IMR-90 (cell line): ENCODE data around the gene TEX53. TPM values are rescaled to one million over a fixed set of nuclear protein-coding genes. Genes with fewer than 3 reads are reported as not detected.
A peak's percentile ranks its signal among the peaks of the same experiment; 100 is the strongest.

ENCODE experiments used
- ATAC-seq: fragments of 200-7000 bp; cut with Tn5 transposase; 2 replicates; pipeline ENCODE4 v1.9.1; 2020; ENCODE audit warnings: low read depth, mild to moderate bottlenecking, moderate library complexity
- BruUV-seq: library from RNA; stranded (reverse); fragments of 400-500 nt; replicated peaks from 2 replicates; lab custom pipeline; 2021; lab: Mats Ljungman, UMichigan
- CTCF ChIA-PET: fragments of 300-600 bp; formaldehyde crosslinking; extraction: SDS; loops from one replicate; lab custom pipeline; 2021; ENCODE audit warnings: antibody characterized with exemption; lab: Yijun Ruan, JAX
- POLR2A ChIA-PET: fragments of 300-600 bp; sonication (Branson Sonifier 250); formaldehyde crosslinking; loops from one replicate; lab custom pipeline; 2022; ENCODE audit warnings: antibody characterized with exemption; ENCODE audit not compliant: unreplicated experiment; lab: Charles Lee
- DNase-seq: peaks from one replicate; pipeline ENCODE4 v3.0.0; 2013
- H2AFZ ChIP-seq: replicated peaks from 2 replicates; pipeline ENCODE3; 2013; ENCODE audit warnings: low read length, mild to moderate bottlenecking; ENCODE audit not compliant: poor library complexity
- H2AK5ac ChIP-seq: 2 replicates; pipeline ENCODE4 v1.6.1; 2013; ENCODE audit warnings: low read depth, low read length, inconsistent platforms
- H2AK9ac ChIP-seq: replicated peaks from 2 replicates; pipeline ENCODE3; 2013; ENCODE audit warnings: mild to moderate bottlenecking, low read depth, low read length, moderate library complexity; ENCODE audit not compliant: poor library complexity
- H2BK120ac ChIP-seq: 2 replicates; pipeline ENCODE4 v1.6.1; 2013; ENCODE audit warnings: low read depth, low read length, inconsistent platforms
- H2BK15ac ChIP-seq: 3 replicates; pipeline ENCODE4 v1.6.1; 2013; ENCODE audit warnings: low read depth, low read length, inconsistent platforms
- H2BK20ac ChIP-seq: 2 replicates; pipeline ENCODE4 v1.6.1; 2013; ENCODE audit warnings: low read depth, mild to moderate bottlenecking, inconsistent platforms, low read length, moderate library complexity
- H2BK5ac ChIP-seq: 2 replicates; pipeline ENCODE4 v1.6.1; 2013; ENCODE audit warnings: mild to moderate bottlenecking, low read depth, low read length, inconsistent platforms; ENCODE audit not compliant: poor library complexity, severe bottlenecking
- H3K14ac ChIP-seq: replicated peaks from 2 replicates; pipeline ENCODE4 v1.6.1; 2013; ENCODE audit warnings: low read depth, low read length, inconsistent platforms
- H3K18ac ChIP-seq: 2 replicates; pipeline ENCODE4 v1.6.1; 2013; ENCODE audit warnings: low read depth, low read length, control low read depth
- H3K23ac ChIP-seq: 2 replicates; pipeline ENCODE4 v1.6.1; 2013; ENCODE audit warnings: low read depth, low read length, inconsistent platforms
- H3K27ac ChIP-seq: 2 replicates; pipeline ENCODE4 v1.5.1; 2013; ENCODE audit warnings: mild to moderate bottlenecking, control low read depth, low read length; ENCODE audit not compliant: insufficient read depth
- H3K27me3 ChIP-seq: 2 replicates; pipeline ENCODE4 v1.6.1; 2013; ENCODE audit warnings: low read length; ENCODE audit not compliant: control insufficient read depth, insufficient read depth
- H3K36me3 ChIP-seq: 2 replicates; pipeline ENCODE4 v1.6.1; 2013; ENCODE audit warnings: low read length, mixed read lengths; ENCODE audit not compliant: control insufficient read depth, insufficient read depth
- H3K4ac ChIP-seq: 2 replicates; pipeline ENCODE4 v1.6.1; 2013; ENCODE audit warnings: low read depth, low read length, inconsistent platforms
- H3K4me1 ChIP-seq: 2 replicates; pipeline ENCODE4 v1.6.1; 2013; ENCODE audit warnings: low read length, mixed read lengths; ENCODE audit not compliant: control insufficient read depth, insufficient read depth
- H3K4me2 ChIP-seq: 2 replicates; pipeline ENCODE4 v1.6.1; 2013; ENCODE audit warnings: low read depth, mild to moderate bottlenecking, control low read depth, low read length, moderate library complexity
- H3K4me3 ChIP-seq: 2 replicates; pipeline ENCODE4 v1.5.1; 2013; ENCODE audit warnings: low read depth, mild to moderate bottlenecking, control low read depth, low read length, moderate library complexity; ENCODE audit not compliant: insufficient read depth
- H3K56ac ChIP-seq: 2 replicates; pipeline ENCODE4 v1.6.1; 2013; ENCODE audit warnings: low read length, inconsistent platforms; ENCODE audit not compliant: insufficient read depth; ENCODE audit errors: extremely low read depth
- H3K79me1 ChIP-seq, 2 experiments: 2 replicates each; pipeline ENCODE4 v1.6.1; 2013; ENCODE audit warnings: low read length in 2 of 2, inconsistent platforms in 1 of 2, low read depth in 1 of 2
- H3K9ac ChIP-seq: 2 replicates; pipeline ENCODE4 v1.6.1; 2013; ENCODE audit warnings: low read depth, low read length, control low read depth
- H3K9me1 ChIP-seq: 2 replicates; pipeline ENCODE4 v1.6.1; 2013; ENCODE audit warnings: low read length, inconsistent platforms; ENCODE audit not compliant: insufficient read depth
- H3K9me3 ChIP-seq: 2 replicates; pipeline ENCODE4 v1.6.1; 2013; ENCODE audit warnings: low read length; ENCODE audit not compliant: control insufficient read depth, insufficient read depth
- H4K20me1 ChIP-seq: 2 replicates; pipeline ENCODE4 v1.6.1; 2013; ENCODE audit warnings: low read length, inconsistent platforms; ENCODE audit not compliant: insufficient read depth
- H4K5ac ChIP-seq: 2 replicates; pipeline ENCODE4 v1.6.1; 2013; ENCODE audit warnings: mild to moderate bottlenecking, low read depth, low read length, control low read depth
- H4K8ac ChIP-seq, 2 experiments: 2 replicates each; pipeline ENCODE4 v1.6.1; 2013; ENCODE audit warnings: low read depth in 2 of 2, low read length in 2 of 2, control low read depth in 1 of 2, inconsistent platforms in 1 of 2
- H4K91ac ChIP-seq: 2 replicates; pipeline ENCODE4 v1.6.1; 2013; ENCODE audit warnings: low read depth, low read length, inconsistent platforms; ENCODE audit not compliant: insufficient read depth
- CEBPB ChIP-seq: IDR thresholded peaks from 2 replicates; pipeline ENCODE4 v1.6.1; 2012; ENCODE audit warnings: low read depth, low read length, improper control_type of control experiment
- CTCF ChIP-seq: conservative IDR thresholded peaks from 2 replicates; pipeline ENCODE4 v1.5.1; 2012; ENCODE audit warnings: mild to moderate bottlenecking, low read depth, low read length, improper control_type of control experiment
- POLR2A ChIP-seq: IDR thresholded peaks from 2 replicates; pipeline ENCODE4 v1.6.1; 2012; ENCODE audit warnings: mild to moderate bottlenecking, low read depth, low read length
- RAD21 ChIP-seq: IDR thresholded peaks from 2 replicates; pipeline ENCODE4 v1.6.1; 2012; ENCODE audit warnings: low read length, improper control_type of control experiment
- SMC3 ChIP-seq: fragments of 150-350 bp; IDR thresholded peaks from 2 replicates; pipeline ENCODE4 v1.6.1; 2016; ENCODE audit warnings: low read depth, mild to moderate bottlenecking, antibody characterized with exemption, low read length, moderate library complexity
- WGBS, 2 experiments: methylation state at CpG; one replicate each; pipeline versions ENCODE4 v1.1.5 to v1.1.7; 2013; ENCODE audit warnings: missing lambda C conversion rate in 2 of 2; ENCODE audit not compliant: insufficient read length in 1 of 2; ENCODE audit errors: extremely low coverage in 2 of 2; 5-methylcytosine and 5-hydroxymethylcytosine counted together
- dilution Hi-C: fragments of 300-500 bp; cut with HindIII; formaldehyde crosslinking; loops from one replicate; pipeline ENCODE4 v1.14.3; 2018; ENCODE audit warnings: low sequenced_read_pairs; ENCODE audit not compliant: unreplicated experiment
- in situ Hi-C: fragments of 300-500 bp; cut with MboI; formaldehyde crosslinking; loops from 3 replicates; pipeline ENCODE4 v1.14.3; 2019; ENCODE audit warnings: low sequenced_read_pairs, inconsistent platforms, mixed read lengths
- intact Hi-C: fragments of 100-400 bp; cut with micrococcal nuclease; formaldehyde crosslinking; loops from 2 replicates; pipeline ENCODE4 v1.10.0; 2022
- polyA plus RNA-seq, 3 experiments: library from polyadenylated mRNA; depleted of rRNA; stranded (reverse); fragments of >200 nt; gene quantifications; 2 replicates each; pipeline ENCODE4 v1.2.3, GENCODE V29; 2012; ENCODE audit warnings: low replicate concordance in 1 of 3
- total RNA-seq: library from RNA; depleted of rRNA; stranded (reverse); fragments of >200 nt; gene quantifications from 2 replicates; pipeline ENCODE4 v1.2.3, GENCODE V29; 2012
- TF ChIP-seq, protein P1 (sequence below): fragments of 150-350 bp; IDR thresholded peaks from 2 replicates; pipeline ENCODE4 v1.6.1; 2017; ENCODE audit warnings: mild to moderate bottlenecking, antibody characterized with exemption, low read length, low read depth

Gene TEX53
- total and polyA plus RNA-seq, 2 of the 4 experiments (the other 2 are of a cell fraction) = not detected

- TF ChIP-seq CTCF (peak; percentile 98), POLR2A (peak; percentile 54; the same call in 1 of the 2 replicates), CEBPB (no peak), RAD21 (peak; percentile 98), SMC3 (peak; percentile 99)
- TF ChIP-seq, protein P1, sequence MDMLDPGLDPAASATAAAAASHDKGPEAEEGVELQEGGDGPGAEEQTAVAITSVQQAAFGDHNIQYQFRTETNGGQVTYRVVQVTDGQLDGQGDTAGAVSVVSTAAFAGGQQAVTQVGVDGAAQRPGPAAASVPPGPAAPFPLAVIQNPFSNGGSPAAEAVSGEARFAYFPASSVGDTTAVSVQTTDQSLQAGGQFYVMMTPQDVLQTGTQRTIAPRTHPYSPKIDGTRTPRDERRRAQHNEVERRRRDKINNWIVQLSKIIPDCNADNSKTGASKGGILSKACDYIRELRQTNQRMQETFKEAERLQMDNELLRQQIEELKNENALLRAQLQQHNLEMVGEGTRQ = no peak
- Histone ChIP-seq H2BK120ac (no peak overlapping the region), H3K9me1 (no peaks in the 10 kb centered on the region), H3K9ac (no peak overlapping the region), H3K56ac (no peak overlapping the region), H2BK5ac (no peak overlapping the region), H3K79me1 (no peaks in the 10 kb centered on the region), H3K4me1 (peaks cover 4% of the 10 kb centered on the region), H3K27me3 (no peaks in the 10 kb centered on the region), H4K91ac (no peak overlapping the region), H4K5ac (no peak overlapping the region), H2BK15ac (no peak overlapping the region), H3K27ac (no peak overlapping the region), H2AK9ac (peak overlapping the region; percentile 10), H3K4me3 (no peak overlapping the region), H2AFZ (peak overlapping the region; percentile 79), H4K20me1 (no peaks in the 10 kb centered on the region; the same call in 1 of the 2 replicates), H2AK5ac (no peak overlapping the region), H3K18ac (no peak overlapping the region), H3K14ac (no peak overlapping the region), H2BK20ac (no peak overlapping the region), H3K9me3 (no peaks in the 10 kb centered on the region), H3K4me2 (no peak overlapping the region), H3K36me3 (no peaks in the 10 kb centered on the region), H4K8ac (peak overlapping the region in 1 of 2 experiments; percentile 75; a peak in 1 of 4 replicates), H3K23ac (no peak overlapping the region), H3K4ac (no peak overlapping the region)
- POLR2A ChIA-PET = interaction anchor here (0.5 kb wide), 1 partner anchor 47 kb away, joined by 3 read pairs; no protein-coding TSS in a partner anchor
- BruUV-seq = no TSS peak
- CTCF ChIA-PET = interaction anchor here (0.6 to 2.8 kb wide), 36 partner anchors 8 to 571 kb away, joined by 3 to 27 read pairs (median 3); no protein-coding TSS in a partner anchor
- intact Hi-C loops = loop anchor here (1.0 to 5.0 kb wide), 4 partner anchors 146 to 248 kb away; partner anchors contain the start of gene WHRN
- ATAC-seq (peak; percentile 98), DNase-seq (peak; percentile 79)
- in situ Hi-C loops = loop anchor here (5.0 kb wide), 1 partner anchor 166 kb away; no protein-coding TSS in a partner anchor
- dilution Hi-C loops = no loop called here
- WGBS, 2 experiments = no CpG with 5 or more reads among the region's 6 CpGs
Observed at GRCh38 chr9:114653556-114654159, 3.9 kb downstream of the TEX53 start.
